Keratinocyte (primary cell): Measurements from ENCODE around the gene PPP6R1.

Experiments
- CTCF ChIP-seq, 3 experiments: IDR thresholded peaks in 1 of 3; conservative IDR thresholded peaks in 1 of 3; optimal IDR thresholded peaks in 1 of 3; 2 replicates in 2 of 3; 3 replicates in 1 of 3; pipeline versions ENCODE3 to v1.5.1; 2011; ENCODE audit warnings: low read length in 3 of 3, mild to moderate bottlenecking in 3 of 3, moderate library complexity in 2 of 3, control low read depth in 1 of 3, inconsistent platforms in 1 of 3; ENCODE audit not compliant: insufficient read depth in 2 of 3; ENCODE audit errors: extremely low read depth in 1 of 3
- EZH2 ChIP-seq: IDR thresholded peaks from one replicate; pipeline ENCODE4 v1.6.1; 2012; ENCODE audit warnings: inconsistent platforms, mild to moderate bottlenecking, low read length, moderate library complexity

GRCh38 chr19:55299991-55300390 is 41.2 kb upstream of the PPP6R1 start:
- TF ChIP-seq CTCF (optimal IDR thresholded peaks at IDR 0.05 in 1 of 3, IDR thresholded peaks at IDR 0.05 in 1 of 3, conservative IDR thresholded peaks at IDR 0.05 in 1 of 3; ENCODE audit: extremely low read depth in 1 of 3, insufficient read depth in 2 of 3, low read length in 3 of 3), result no peak
- no peak for TF ChIP-seq EZH2
